HepG2 (cell line): ENCODE data around the gene CFAP119. TPM values are rescaled to one million over a fixed set of nuclear protein-coding genes. Genes with fewer than 3 reads are reported as not detected.

Source experiments
- FOXP1 ChIP-seq, 2 experiments: fragments of 450-650 bp in 1 of 2; IDR thresholded peaks; 2 replicates each; pipeline ENCODE4 v1.6.1; 2017 to 2018; ENCODE audit warnings: antibody characterized with exemption in 1 of 2
- GLI4 ChIP-seq: sonication (generic); formaldehyde crosslinking; IDR thresholded peaks from 2 replicates; pipeline ENCODE4 v1.5.1; 2020; ENCODE audit warnings: missing genetic modification reagents, mild to moderate bottlenecking, moderate library complexity, borderline replicate concordance
- HDAC1 ChIP-seq: sonication (generic); formaldehyde crosslinking; IDR thresholded peaks from 2 replicates; pipeline ENCODE4 v1.5.1; 2020; ENCODE audit warnings: mild to moderate bottlenecking, missing genetic modification reagents
- HOMEZ ChIP-seq: IDR thresholded peaks from 2 replicates; pipeline ENCODE4 v1.6.1; 2016; ENCODE audit warnings: low read depth
- JUN ChIP-seq: sonication (generic); formaldehyde crosslinking; IDR thresholded peaks from 2 replicates; pipeline ENCODE4 v1.4.0; 2020; ENCODE audit warnings: mild to moderate bottlenecking, missing genetic modification reagents
- MATR3 ChIP-seq: sonication (generic); formaldehyde crosslinking; IDR thresholded peaks from 2 replicates; pipeline ENCODE4 v1.4.0; 2020; ENCODE audit warnings: missing genetic modification reagents
- MYPOP ChIP-seq: sonication (generic); formaldehyde crosslinking; IDR thresholded peaks from 2 replicates; pipeline ENCODE4 v1.8.1; 2023; ENCODE audit warnings: mild to moderate bottlenecking, moderate library complexity, missing genetic modification reagents
- REXO4 ChIP-seq: sonication (generic); formaldehyde crosslinking; IDR thresholded peaks from 2 replicates; pipeline ENCODE4 v1.8.0; 2022; ENCODE audit warnings: missing genetic modification reagents, mild to moderate bottlenecking, borderline replicate concordance
- TBL1XR1 ChIP-seq: fragments of 150-350 bp; IDR thresholded peaks from 2 replicates; pipeline ENCODE4 v1.6.1; 2014; ENCODE audit warnings: borderline replicate concordance, low read length; ENCODE audit not compliant: partially characterized antibody
- TBX2 ChIP-seq: sonication (generic); formaldehyde crosslinking; IDR thresholded peaks from 2 replicates; pipeline ENCODE4 v1.5.0; 2020; ENCODE audit warnings: missing genetic modification reagents, mild to moderate bottlenecking, borderline replicate concordance
- ZBTB3 ChIP-seq: sonication (generic); formaldehyde crosslinking; IDR thresholded peaks from 2 replicates; pipeline ENCODE4 v1.4.0; 2020; ENCODE audit warnings: low read depth, mild to moderate bottlenecking, moderate library complexity, missing genetic modification reagents, borderline replicate concordance
- ZNF337 ChIP-seq: sonication (generic); formaldehyde crosslinking; IDR thresholded peaks from 2 replicates; pipeline ENCODE4 v1.5.1; 2020; ENCODE audit warnings: missing genetic modification reagents, low read depth, mild to moderate bottlenecking, borderline replicate concordance
- ZZZ3 ChIP-seq: sonication (generic); formaldehyde crosslinking; IDR thresholded peaks from 2 replicates; pipeline ENCODE4 v1.4.0; 2020; ENCODE audit warnings: missing genetic modification reagents, mild to moderate bottlenecking, borderline replicate concordance
- polyA plus RNA-seq, 8 experiments: library from polyadenylated mRNA; depleted of rRNA in 3 of 8; stranded (reverse) in 7 of 8; unstranded in 1 of 8; fragments of >200 nt; fragmentation: Illumina TruSeq in 4 of 8; extraction: Trizol in 4 of 8; gene quantifications; 2 replicates each; pipeline versions ENCODE4 v1.2.1 to v1.2.3, GENCODE V29; 2011 to 2016; ENCODE audit warnings: low read depth in 4 of 8, missing spikeins in 1 of 8, mixed read lengths in 1 of 8; ENCODE audit not compliant: insufficient read depth in 1 of 8
- total RNA-seq, 5 experiments: library from RNA; depleted of rRNA; stranded (reverse); fragments of >200 nt; fragmentation: Illumina TruSeq; extraction: Trizol; gene quantifications; 2 replicates each; pipeline ENCODE4 v1.2.3, GENCODE V29; 2016; ENCODE audit warnings: low read depth in 1 of 5
- TF ChIP-seq, protein P1 (sequence below): sonication (generic); formaldehyde crosslinking; IDR thresholded peaks from 2 replicates; pipeline ENCODE4 v1.4.0; 2020; ENCODE audit warnings: mild to moderate bottlenecking, missing genetic modification reagents
- TF ChIP-seq, protein P2 (sequence below): IDR thresholded peaks from 2 replicates; pipeline ENCODE4 v1.6.1; 2016; ENCODE audit warnings: missing biosample characterization, missing genetic modification reagents, low read depth
- TF ChIP-seq, protein P3 (sequence below): IDR thresholded peaks from 2 replicates; pipeline ENCODE4 v1.6.1; 2016; ENCODE audit warnings: low read depth, borderline replicate concordance

Gene CFAP119
- total and polyA plus RNA-seq, 2 of the 13 experiments (the other 11 are each of a cell fraction or from before 2014, with no cell fraction given), result 6.4 TPM

- TF ChIP-seq, protein P1, sequence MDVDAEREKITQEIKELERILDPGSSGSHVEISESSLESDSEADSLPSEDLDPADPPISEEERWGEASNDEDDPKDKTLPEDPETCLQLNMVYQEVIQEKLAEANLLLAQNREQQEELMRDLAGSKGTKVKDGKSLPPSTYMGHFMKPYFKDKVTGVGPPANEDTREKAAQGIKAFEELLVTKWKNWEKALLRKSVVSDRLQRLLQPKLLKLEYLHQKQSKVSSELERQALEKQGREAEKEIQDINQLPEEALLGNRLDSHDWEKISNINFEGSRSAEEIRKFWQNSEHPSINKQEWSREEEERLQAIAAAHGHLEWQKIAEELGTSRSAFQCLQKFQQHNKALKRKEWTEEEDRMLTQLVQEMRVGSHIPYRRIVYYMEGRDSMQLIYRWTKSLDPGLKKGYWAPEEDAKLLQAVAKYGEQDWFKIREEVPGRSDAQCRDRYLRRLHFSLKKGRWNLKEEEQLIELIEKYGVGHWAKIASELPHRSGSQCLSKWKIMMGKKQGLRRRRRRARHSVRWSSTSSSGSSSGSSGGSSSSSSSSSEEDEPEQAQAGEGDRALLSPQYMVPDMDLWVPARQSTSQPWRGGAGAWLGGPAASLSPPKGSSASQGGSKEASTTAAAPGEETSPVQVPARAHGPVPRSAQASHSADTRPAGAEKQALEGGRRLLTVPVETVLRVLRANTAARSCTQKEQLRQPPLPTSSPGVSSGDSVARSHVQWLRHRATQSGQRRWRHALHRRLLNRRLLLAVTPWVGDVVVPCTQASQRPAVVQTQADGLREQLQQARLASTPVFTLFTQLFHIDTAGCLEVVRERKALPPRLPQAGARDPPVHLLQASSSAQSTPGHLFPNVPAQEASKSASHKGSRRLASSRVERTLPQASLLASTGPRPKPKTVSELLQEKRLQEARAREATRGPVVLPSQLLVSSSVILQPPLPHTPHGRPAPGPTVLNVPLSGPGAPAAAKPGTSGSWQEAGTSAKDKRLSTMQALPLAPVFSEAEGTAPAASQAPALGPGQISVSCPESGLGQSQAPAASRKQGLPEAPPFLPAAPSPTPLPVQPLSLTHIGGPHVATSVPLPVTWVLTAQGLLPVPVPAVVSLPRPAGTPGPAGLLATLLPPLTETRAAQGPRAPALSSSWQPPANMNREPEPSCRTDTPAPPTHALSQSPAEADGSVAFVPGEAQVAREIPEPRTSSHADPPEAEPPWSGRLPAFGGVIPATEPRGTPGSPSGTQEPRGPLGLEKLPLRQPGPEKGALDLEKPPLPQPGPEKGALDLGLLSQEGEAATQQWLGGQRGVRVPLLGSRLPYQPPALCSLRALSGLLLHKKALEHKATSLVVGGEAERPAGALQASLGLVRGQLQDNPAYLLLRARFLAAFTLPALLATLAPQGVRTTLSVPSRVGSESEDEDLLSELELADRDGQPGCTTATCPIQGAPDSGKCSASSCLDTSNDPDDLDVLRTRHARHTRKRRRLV (CRISPR knock-in tag), result no peak
- TF ChIP-seq ZNF337 (peak; percentile 97), REXO4 (CRISPR knock-in tag) (peak; percentile 79; the same call in 1 of the 2 replicates), FOXP1 (IDR thresholded peaks at IDR 0.05) (no peak), FOXP1 (CRISPR knock-in tag; IDR thresholded peaks at IDR 0.05) (0 out of 2 replicates have a peak, but pooled peaks have one; percentile 6), ZBTB3 (CRISPR knock-in tag) (peak; percentile 46; the same call in 1 of the 2 replicates), TBL1XR1 (peak; percentile 35), TBX2 (CRISPR knock-in tag) (peak; percentile 94), GLI4 (peak; percentile 93), ZZZ3 (peak; percentile 54), HOMEZ (peak; percentile 40; the same call in 1 of the 2 replicates), MATR3 (CRISPR knock-in tag) (0 out of 2 replicates have a peak, but pooled peaks have one; percentile 9), HDAC1 (peak; percentile 74; the same call in 1 of the 2 replicates), JUN (peak; percentile 2; the same call in 1 of the 2 replicates), MYPOP (peak; percentile 94)
- TF ChIP-seq, protein P2, sequence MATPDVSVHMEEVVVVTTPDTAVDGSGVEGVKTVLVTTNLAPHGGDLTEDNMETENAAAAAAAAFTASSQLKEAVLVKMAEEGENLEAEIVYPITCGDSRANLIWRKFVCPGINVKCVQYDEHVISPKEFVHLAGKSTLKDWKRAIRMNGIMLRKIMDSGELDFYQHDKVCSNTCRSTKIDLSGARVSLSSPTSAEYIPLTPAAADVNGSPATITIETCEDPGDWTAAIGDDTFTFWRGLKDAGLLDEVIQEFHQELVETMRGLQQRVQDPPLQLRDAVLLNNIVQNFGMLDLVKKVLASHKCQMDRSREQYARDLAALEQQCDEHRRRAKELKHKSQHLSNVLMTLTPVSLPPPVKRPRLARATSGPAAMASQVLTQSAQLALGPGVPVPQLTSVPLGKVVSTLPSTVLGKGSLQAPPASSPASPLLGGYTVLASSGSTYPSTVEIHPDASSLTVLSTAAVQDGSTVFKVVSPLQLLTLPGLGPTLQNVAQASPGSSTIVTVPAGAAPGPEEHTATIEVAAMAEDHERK (CRISPR knock-in tag), result no peak
- TF ChIP-seq, protein P3, sequence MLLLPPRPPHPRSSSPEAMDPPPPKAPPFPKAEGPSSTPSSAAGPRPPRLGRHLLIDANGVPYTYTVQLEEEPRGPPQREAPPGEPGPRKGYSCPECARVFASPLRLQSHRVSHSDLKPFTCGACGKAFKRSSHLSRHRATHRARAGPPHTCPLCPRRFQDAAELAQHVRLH (CRISPR knock-in tag), result peak; percentile 91
These were observed 13.7 kb upstream of the CFAP119 start (continued) for GRCh38 chr16:30775392-30776188.
